Measurements from ENCODE around the gene ADAMTS13. TPM values are rescaled to one million over a fixed set of nuclear protein-coding genes. Genes with fewer than 3 reads are reported as not detected.
"Not testable (repeated sequence)": the region's sequence is repeated elsewhere in the genome, so short reads cannot be mapped to it uniquely, and the experiment has no call there.

ADAMTS13 gene
- total RNA-seq, 2 experiments from 2014 or later: 2.1 to 2.4 TPM

DNA sequence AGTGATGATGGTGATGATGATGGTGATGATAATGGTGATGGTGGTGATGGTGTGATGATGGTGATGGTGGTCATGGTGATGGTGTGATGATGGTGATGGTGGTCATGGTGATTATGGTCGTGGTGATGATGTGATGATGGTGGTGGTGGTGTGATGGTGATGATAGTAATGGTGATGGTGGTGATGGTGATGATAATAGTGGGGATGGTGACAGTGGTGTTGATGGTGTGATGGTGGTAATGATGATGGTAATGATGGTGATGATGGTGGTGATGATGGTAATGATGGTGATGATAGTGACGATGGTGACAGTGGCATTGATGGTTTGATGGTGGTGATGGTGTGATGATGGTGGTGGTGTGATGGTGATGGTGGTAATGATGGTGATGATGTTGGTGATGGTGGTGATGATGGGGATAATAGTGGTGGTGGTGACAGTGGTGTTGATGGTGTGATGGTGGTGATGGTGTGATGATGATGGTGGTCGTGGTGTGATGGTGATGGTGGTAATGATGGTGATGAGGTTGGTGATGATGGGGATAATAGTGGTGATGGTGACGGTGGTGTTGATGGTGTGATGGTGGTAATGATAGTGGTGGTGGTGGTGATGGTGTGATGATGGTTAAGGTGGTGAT, 39.5 kb upstream of the ADAMTS13 start:
- CTCF ChIA-PET: no interaction called here
- Mint-ChIP-seq H3K36me3 (ENCODE audit: low read depth) (no peaks in the 10 kb centered on the region), H3K4me3 (no peak overlapping the region), H3K27ac (no peak overlapping the region), H3K4me1 (no peaks in the 10 kb centered on the region), H3K9me3 (no peaks in the 10 kb centered on the region), H3K27me3 (no peaks in the 10 kb centered on the region)
- POLR2A ChIA-PET: no interaction called here
- DNase-seq: no peak

DNA sequence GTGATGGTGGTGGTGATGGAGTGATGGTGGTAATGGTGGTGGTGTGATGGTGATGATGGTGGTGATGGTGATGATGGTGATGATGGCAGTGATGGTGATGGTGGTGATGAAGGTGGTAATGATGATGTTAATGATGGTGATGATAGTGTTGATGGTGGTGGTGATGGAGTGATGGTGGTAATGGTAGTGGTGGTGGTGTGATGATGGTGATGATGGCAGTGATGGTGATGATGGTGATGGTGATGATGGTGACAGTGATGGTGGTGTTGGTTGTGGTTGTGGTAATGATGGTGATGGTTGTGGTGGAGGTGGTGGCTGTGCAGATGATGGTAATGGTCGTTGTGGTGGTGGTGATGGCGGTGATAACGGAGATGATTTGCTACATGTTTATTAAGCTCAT, 38.7 kb upstream of the ADAMTS13 start:
- Mint-ChIP-seq H3K9me3 (no peaks in the 10 kb centered on the region), H3K27ac (no peak overlapping the region), H3K4me1 (no peaks in the 10 kb centered on the region), H3K36me3 (ENCODE audit: low read depth) (no peaks in the 10 kb centered on the region), H3K4me3 (no peak overlapping the region), H3K27me3 (no peaks in the 10 kb centered on the region)
- no peak for DNase-seq
- POLR2A ChIA-PET: interaction anchor here (1.1 kb wide), 1 partner anchor 11 kb away, joined by 3 read pairs; no protein-coding TSS in a partner anchor
- CTCF ChIA-PET: no interaction called here

DNA sequence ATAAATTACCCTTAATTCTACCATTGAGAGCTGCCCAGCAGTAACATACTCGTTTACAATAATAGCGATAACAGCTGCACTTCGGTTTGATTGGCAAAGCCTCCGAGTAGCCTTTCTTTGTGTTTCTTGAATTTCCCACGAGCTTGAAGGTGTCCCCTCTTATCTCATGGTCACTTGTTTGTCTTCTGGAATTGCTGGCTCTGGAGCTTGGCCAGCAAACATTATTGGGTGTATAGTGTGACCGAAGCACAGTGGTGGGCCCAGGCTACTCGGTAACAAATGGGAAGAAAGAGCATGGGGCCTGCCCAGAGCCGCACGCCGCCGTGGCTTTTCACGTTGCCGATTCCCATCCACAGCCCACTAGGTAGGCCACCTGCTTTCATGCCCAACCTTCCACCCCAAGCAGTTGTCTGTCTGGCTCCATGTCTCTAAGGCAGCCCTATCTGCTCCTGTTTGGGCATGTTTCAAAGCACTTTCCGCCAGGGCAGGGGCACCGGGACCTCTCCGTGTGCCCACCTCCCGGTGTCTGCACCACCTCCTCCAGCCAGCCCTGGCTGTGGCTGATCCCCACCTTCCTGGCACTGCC, 37.3 kb upstream of the ADAMTS13 start:
- H3K36me3 Mint-ChIP-seq (ENCODE audit: low read depth): no peaks in the 10 kb centered on the region
- H3K9me3 Mint-ChIP-seq: no peaks in the 10 kb centered on the region
- H3K27ac Mint-ChIP-seq: no peak overlapping the region
- CTCF ChIA-PET: interaction anchor here (1.4 kb wide), 1 partner anchor 12 kb away, joined by 3 read pairs; no protein-coding TSS in a partner anchor
- H3K4me1 Mint-ChIP-seq: no peaks in the 10 kb centered on the region
- POLR2A ChIA-PET: no interaction called here
- H3K4me3 Mint-ChIP-seq: no peak overlapping the region
- H3K27me3 Mint-ChIP-seq: no peaks in the 10 kb centered on the region
- DNase-seq: no peak

DNA sequence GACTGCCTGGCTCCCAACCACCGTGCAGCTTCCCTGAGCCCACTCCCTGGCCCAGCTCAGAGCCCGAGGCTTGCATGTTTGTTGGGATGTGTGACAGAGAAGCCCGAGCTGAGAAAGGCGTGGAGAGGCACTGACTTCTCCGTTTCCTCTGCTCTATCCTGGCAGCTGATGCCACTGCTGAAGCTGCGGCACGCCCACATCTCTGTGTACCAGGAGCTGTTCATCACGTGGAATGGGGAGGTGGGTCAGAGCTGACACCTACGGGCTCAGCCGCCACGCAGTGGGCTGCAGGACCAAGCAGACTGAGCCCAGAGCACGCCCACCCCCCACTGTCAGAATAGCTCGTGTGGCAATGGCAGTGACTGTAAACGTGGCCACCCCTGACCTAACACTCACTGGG, 36.7 kb upstream of the ADAMTS13 start:
- Mint-ChIP-seq H3K27me3 (no peaks in the 10 kb centered on the region), H3K4me1 (no peaks in the 10 kb centered on the region), H3K4me3 (no peak overlapping the region), H3K9me3 (no peaks in the 10 kb centered on the region), H3K36me3 (ENCODE audit: low read depth) (no peaks in the 10 kb centered on the region), H3K27ac (no peak overlapping the region)
- ChIA-PET CTCF (interaction anchor here (1.4 kb wide), 1 partner anchor 11 kb away, joined by 3 read pairs; no protein-coding TSS in a partner anchor), POLR2A (no interaction called here)
- DNase-seq: no peak

DNA sequence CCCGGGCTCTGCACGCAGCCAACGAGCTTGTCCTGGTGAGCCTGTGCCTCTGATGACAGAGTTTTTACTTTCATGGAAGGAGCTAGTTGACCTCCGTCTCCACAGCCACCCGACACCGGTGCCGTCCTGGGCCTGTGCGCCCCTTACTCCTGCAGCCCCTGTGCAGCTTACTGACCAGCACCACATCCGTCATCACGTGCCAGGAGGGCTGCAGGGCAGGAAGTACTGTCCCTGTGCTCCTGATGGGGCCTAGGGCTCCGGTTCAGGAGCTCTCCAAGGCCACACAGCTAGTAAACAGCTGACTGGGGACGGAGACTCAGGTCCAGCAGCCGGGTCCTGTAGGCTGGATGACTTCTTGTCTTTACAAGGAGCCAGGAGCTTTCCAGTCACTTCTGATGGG, 35.8 kb upstream of the ADAMTS13 start:
- H3K36me3 Mint-ChIP-seq (ENCODE audit: low read depth): no peaks in the 10 kb centered on the region
- no peaks in the 10 kb centered on the region for H3K27me3 Mint-ChIP-seq
- H3K4me3 Mint-ChIP-seq: no peak overlapping the region
- ChIA-PET CTCF (interaction anchor here (1.4 kb wide), 1 partner anchor 11 kb away, joined by 3 read pairs; no protein-coding TSS in a partner anchor), POLR2A (no interaction called here)
- H3K9me3 Mint-ChIP-seq: no peaks in the 10 kb centered on the region
- H3K27ac Mint-ChIP-seq: no peak overlapping the region
- DNase-seq: no peak
- no peaks in the 10 kb centered on the region for H3K4me1 Mint-ChIP-seq

DNA sequence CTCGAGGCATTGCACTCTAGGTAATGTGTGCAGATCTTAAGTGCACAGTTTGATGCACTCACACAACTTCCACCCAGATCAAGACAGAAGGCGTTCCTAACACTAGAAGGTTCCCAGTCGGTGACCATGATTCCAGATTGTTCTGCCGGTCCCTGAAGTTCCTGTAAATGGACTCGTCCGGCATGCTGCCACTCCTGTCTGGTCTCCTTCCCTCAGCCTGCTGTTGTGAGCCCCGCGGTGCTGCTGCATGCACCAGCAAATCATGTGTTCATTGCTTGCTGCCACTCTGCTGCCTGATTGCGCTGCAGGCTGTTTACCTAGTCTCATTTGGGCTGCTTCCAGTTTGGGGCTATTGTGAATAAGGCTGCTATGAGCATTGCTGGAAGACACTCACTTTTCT, 34.5 kb upstream of the ADAMTS13 start:
- no peak overlapping the region for H3K4me3 Mint-ChIP-seq
- no peaks in the 10 kb centered on the region for H3K9me3 Mint-ChIP-seq
- no peaks in the 10 kb centered on the region for H3K27me3 Mint-ChIP-seq
- CTCF ChIA-PET: interaction anchor here (0.6 kb wide), 1 partner anchor 17 kb away, joined by 5 read pairs; no protein-coding TSS in a partner anchor
- no peaks in the 10 kb centered on the region for H3K36me3 Mint-ChIP-seq (ENCODE audit: low read depth)
- no peak for DNase-seq
- H3K4me1 Mint-ChIP-seq: no peaks in the 10 kb centered on the region
- POLR2A ChIA-PET: no interaction called here
- no peak overlapping the region for H3K27ac Mint-ChIP-seq

DNA sequence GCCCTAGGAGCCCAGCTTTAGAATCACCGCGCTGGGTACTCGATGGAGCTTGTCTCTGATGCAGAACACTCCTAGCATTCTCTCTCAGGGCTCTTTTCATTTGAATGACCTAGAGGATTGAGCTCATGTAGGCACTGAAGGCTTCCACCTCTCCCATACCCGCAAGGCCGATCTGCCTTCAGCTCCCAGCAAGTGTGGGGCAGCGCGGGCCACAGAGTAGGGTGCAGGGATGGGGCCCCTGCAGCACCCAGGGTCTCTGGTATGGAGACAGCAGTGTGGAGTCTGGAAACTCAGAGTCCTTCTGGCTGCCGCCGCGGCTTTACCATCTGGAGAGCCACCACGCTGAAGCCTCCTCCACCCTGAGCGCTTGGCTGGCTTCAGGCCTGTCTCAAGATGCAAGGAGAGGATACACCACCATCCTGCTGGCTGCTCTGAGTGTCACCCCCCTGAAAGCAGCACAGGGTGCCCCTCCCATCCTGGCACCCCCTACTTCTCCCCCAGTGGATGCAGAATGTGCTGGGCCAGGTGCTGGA, 33.1 kb upstream of the ADAMTS13 start:
- Mint-ChIP-seq H3K4me3 (no peak overlapping the region), H3K9me3 (no peaks in the 10 kb centered on the region), H3K27me3 (no peaks in the 10 kb centered on the region), H3K4me1 (no peaks in the 10 kb centered on the region), H3K36me3 (ENCODE audit: low read depth) (no peaks in the 10 kb centered on the region), H3K27ac (no peak overlapping the region)
- ChIA-PET CTCF (no interaction called here), POLR2A (interaction anchor here (1.1 kb wide), 1 partner anchor 13 kb away, joined by 3 read pairs; the partner anchor contains the start of gene STKLD1)
- DNase-seq: no peak

DNA sequence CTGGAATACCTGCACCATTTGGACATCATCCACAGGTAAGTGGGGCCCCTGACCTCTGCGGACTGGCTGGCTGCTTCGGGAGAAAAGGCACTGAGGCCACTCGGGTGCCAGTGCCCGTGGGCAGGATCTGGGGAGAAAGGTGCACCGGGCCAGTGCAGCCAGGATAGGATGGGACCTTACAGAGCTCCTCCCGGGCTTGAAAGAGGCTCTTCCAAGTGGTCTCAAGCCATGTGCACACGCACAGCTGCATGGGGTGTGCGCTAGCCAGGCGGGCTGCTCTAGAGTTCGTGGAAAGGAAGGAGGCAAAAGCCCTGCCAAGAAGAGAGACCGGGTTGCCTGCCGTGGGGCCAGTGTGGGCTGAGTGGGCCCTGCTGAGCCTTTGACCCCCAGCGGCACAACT, 32.6 kb upstream of the ADAMTS13 start:
- CTCF ChIA-PET: no interaction called here
- POLR2A ChIA-PET: interaction anchor here (1.1 kb wide), 1 partner anchor 13 kb away, joined by 3 read pairs; the partner anchor contains the start of gene STKLD1
- Mint-ChIP-seq H3K36me3 (ENCODE audit: low read depth) (no peaks in the 10 kb centered on the region), H3K27me3 (no peaks in the 10 kb centered on the region), H3K4me3 (no peak overlapping the region), H3K9me3 (no peaks in the 10 kb centered on the region), H3K4me1 (no peaks in the 10 kb centered on the region), H3K27ac (no peak overlapping the region)
- DNase-seq: no peak

DNA sequence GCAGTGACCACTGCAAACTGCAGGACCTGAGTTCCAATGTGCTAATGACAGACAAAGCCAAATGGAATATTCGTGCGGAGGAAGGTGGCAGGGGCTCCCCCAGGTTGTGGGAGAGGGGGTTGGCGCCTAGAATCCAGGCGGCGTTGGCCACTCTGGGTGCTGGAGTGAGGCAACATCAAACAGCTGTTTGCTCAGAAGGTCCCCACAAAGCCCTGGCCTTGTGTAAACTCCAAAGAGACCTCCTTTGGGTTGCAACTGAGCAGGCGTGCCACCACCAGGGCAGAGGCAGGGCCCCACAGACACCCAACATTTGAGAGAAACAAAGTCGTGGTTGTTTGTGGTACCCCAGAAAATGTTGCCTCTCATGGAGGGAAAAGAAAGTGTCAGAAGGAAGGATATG, 31.5 kb upstream of the ADAMTS13 start:
- H3K4me3 Mint-ChIP-seq: no peak overlapping the region
- ChIA-PET CTCF (no interaction called here), POLR2A (no interaction called here)
- no peak for DNase-seq
- no peaks in the 10 kb centered on the region for H3K4me1 Mint-ChIP-seq
- no peak overlapping the region for H3K27ac Mint-ChIP-seq
- H3K9me3 Mint-ChIP-seq: no peaks in the 10 kb centered on the region
- H3K36me3 Mint-ChIP-seq (ENCODE audit: low read depth): no peaks in the 10 kb centered on the region
- H3K27me3 Mint-ChIP-seq: no peaks in the 10 kb centered on the region

DNA sequence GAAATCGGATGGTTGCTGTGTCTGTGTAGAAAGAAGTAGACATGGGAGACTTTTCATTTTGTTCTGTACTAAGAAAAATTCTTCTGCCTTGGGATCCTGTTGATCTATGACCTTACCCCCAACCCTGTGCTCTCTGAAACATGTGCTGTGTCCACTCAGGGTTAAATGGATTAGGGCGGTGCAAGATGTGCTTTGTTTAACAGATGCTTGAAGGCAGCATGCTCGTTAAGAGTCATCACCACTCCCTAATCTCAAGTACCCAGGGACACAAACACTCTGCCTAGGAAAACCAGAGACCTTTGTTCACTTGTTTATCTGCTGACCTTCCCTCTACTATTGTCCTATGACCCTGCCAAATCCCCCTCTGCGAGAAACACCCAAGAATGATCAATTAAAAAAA, 30.7 kb upstream of the ADAMTS13 start:
- H3K36me3 Mint-ChIP-seq (ENCODE audit: low read depth); H3K4me1 Mint-ChIP-seq; H3K4me3 Mint-ChIP-seq; H3K27me3 Mint-ChIP-seq; CTCF ChIA-PET; H3K9me3 Mint-ChIP-seq; H3K27ac Mint-ChIP-seq; DNase-seq; POLR2A ChIA-PET: not testable (repeated sequence)

DNA sequence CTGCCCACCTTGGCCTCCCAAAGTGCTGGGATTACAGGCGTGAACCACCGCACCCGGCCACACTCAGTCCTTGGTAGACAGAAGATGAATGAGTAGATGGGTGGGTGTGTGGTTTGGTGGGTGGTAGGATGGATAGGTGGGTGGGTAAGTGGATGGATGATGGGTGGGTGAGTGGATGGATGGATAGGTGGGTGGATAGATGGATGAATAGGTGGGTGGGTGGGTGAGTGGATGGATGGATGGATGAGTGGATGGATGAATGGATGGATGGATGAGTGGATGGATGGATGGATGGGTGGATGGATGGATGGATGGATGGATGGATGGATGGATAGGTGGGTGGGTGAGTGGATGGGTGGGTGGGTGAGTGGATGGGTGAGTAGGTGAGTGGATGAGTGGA, 29.9 kb upstream of the ADAMTS13 start:
- H3K27ac Mint-ChIP-seq; DNase-seq; H3K27me3 Mint-ChIP-seq; CTCF ChIA-PET; H3K4me3 Mint-ChIP-seq; H3K9me3 Mint-ChIP-seq; H3K4me1 Mint-ChIP-seq; POLR2A ChIA-PET; H3K36me3 Mint-ChIP-seq (ENCODE audit: low read depth): not testable (repeated sequence)

DNA sequence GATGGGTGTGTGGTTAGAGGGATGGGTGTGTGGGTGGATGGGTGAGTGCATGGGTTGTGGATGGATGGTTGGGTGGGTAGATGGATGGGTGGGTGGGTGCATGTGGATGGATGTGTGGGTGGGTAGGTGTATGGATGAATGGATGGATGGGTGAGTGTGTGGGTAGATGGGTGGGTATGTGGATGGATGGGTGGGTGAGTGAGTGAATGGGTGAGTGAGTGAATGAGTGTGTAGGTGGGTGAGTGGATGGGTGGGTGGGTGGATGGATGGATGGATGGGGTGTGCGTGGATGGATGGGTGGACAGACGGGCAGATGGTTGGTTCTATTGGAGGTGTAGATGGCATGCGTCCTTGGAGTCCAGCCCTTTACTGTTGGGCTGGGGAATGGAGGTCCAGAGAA, 28.8 kb upstream of the ADAMTS13 start:
- no peak overlapping the region for H3K27ac Mint-ChIP-seq
- H3K36me3 Mint-ChIP-seq (ENCODE audit: low read depth): no peaks in the 10 kb centered on the region
- CTCF ChIA-PET: no interaction called here
- no peaks in the 10 kb centered on the region for H3K4me1 Mint-ChIP-seq
- POLR2A ChIA-PET: no interaction called here
- peaks cover 3% of the 10 kb centered on the region for H3K27me3 Mint-ChIP-seq
- no peaks in the 10 kb centered on the region for H3K9me3 Mint-ChIP-seq
- no peak overlapping the region for H3K4me3 Mint-ChIP-seq
- no peak for DNase-seq

DNA sequence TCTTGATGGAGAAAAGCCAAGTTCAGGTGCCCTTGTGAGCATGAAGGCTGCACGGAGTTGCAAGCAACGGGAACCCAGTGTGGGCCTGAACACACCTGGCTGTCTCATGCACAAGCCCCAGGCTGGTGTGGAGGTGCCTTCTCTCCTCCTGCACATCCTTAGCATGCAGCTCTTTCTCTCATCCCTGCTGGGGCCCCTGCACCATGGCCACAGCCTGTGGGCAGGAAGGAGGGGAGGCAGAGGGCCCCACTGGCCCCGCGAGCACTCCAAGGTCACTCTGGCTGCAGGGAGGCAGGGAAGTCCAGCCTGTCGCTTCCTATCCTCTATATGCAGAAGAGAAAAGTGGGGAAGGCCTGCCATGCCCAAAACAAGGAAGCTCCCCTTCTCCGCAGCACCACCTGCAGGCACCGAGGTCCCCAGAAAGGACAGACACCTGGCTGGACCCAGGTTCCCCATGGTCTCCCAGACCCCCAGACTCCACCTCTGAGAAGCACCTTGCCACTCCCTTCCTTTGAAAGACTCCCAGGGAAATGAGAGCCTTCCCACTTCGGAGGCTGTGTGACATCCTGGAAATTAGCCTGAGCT, 27.4 kb upstream of the ADAMTS13 start:
- Mint-ChIP-seq H3K27ac (no peak overlapping the region), H3K36me3 (ENCODE audit: low read depth) (no peaks in the 10 kb centered on the region), H3K27me3 (peaks cover 3% of the 10 kb centered on the region), H3K4me1 (no peaks in the 10 kb centered on the region), H3K4me3 (no peak overlapping the region), H3K9me3 (no peaks in the 10 kb centered on the region)
- DNase-seq: no peak
- ChIA-PET CTCF (no interaction called here), POLR2A (interaction anchor here (2.0 kb wide), 1 partner anchor 24 kb away, joined by 5 read pairs; no protein-coding TSS in a partner anchor)

Data from activated CD4-positive, alpha-beta memory T cell treated with anti-CD3 and anti-CD28 coated beads, Interleukin-2, amount 10 ng/mL, durations not matched to agents 7 days and 5 days (primary cell).